GM21367 (cell line): Measurements from ENCODE around the gene RNF227.

ENCODE experiments used
- ATAC-seq: cut with Tn5 transposase; IDR thresholded peaks from one replicate; pipeline ENCODE4 v1.9.1; 2021; ENCODE audit not compliant: unreplicated experiment

RNF227 gene

DNA sequence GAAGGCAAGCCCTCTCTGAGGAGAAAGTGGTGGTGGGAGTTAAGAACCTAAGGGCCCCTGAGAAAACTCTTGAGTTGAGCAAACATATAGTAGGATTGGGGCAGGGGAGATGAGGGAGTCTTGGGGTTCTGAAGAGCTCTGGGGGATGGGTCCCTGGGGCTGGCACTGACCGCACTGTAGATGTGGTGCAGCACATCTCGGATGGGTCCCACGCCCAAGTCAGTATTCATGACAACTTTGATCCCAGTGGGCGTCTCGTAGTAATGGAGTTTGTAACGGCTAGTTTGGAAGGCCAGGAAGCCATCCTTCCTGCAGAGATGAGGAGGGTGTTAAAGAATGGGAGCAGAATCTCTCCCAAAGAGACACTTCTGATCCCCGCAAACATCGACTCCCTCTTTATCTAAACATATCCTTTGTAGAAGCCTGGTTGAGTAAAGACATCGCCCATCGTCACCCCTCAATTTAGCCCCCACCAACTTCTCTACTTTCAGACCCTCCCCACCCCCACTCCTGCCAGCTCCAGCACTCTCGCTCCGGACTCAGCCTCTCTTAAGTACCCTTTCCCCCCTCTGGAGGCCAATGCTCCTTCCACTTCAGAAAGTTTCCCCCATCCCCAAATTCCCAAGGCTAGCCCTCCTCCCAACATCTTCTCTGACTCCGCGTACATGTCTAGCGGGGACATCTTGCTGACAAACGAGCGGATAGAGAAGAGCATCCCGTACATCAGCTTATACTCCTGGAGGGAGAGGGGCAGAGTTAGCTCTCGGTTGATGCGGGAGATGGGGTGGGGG is 14.9 kb upstream of the RNF227 start:
- no peak for ATAC-seq

- ATAC-seq, result no peak
Observed at GRCh38 chr17:7929158-7930023, 13.3 kb upstream of the RNF227 start, which contains the start of gene KCNAB3. Gene KCNAB3 (minus strand): TSS chr17:7929856. CDS start chr17:7929435, 421 bp downstream.

- no peak for ATAC-seq
Observed at GRCh38 chr17:7927596-7927995, 11.5 kb upstream of the RNF227 start.

GRCh38 chr17:7922845-7923628 is 6.9 kb upstream of the RNF227 start:
- no peak for ATAC-seq

DNA sequence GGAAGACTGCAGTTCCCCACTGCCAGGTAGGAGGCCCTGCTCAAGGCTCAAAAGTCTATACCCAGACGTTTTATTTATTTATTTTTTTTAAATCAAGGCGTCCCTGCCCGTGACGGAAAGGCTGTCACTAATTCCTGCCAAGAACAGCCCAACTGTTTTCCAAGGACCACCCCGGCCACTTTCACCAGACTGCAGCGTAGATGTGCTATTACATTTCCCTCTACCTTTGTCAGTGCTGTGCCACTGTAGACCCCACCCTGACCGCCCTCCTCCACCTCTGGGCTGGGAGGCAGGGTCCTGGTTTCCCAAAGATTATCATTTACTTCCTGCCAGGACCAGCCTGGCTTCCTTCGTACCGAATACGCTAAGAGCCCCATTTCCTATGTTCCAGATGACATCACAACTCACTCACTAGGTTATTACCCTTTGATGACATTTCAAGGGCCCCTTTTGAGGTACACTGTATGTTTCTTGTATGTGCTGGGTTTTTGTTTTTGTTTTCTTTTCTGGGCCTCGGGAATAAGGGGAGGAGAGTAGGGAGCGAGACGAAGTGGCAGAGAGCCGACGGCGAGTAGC is 6.3 kb upstream of the RNF227 start:
- ATAC-seq, result no peak

GRCh38 chr17:7916808-7917207 is 719 bp upstream of the RNF227 start:
- ATAC-seq, result no peak

DNA sequence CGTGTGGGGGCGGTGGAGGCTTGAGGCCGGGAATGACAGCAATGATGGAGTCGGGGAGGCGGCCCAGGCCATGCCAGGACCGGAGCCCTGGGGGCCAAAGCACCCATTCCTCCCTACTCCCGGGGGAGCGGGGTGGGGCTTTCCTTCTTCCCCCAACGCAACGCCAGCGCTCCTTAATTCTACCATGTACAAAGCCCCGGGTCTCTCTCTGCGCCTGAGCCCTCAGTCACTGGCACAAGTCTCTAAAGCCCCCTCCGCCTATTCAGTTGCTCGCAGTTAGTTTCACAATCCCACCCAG is 245 bp upstream of the RNF227 start:
- peak; percentile 5 for ATAC-seq

GRCh38 chr17:7915179-7915610 is 894 bp downstream of the RNF227 start:
- peak; percentile 5 for ATAC-seq

- no peak for ATAC-seq
Observed at GRCh38 chr17:7912927-7913524, 3.1 kb downstream of the RNF227 start.

- no peak for ATAC-seq
Observed at GRCh38 chr17:7911116-7911515, 5.0 kb downstream of the RNF227 start.

DNA sequence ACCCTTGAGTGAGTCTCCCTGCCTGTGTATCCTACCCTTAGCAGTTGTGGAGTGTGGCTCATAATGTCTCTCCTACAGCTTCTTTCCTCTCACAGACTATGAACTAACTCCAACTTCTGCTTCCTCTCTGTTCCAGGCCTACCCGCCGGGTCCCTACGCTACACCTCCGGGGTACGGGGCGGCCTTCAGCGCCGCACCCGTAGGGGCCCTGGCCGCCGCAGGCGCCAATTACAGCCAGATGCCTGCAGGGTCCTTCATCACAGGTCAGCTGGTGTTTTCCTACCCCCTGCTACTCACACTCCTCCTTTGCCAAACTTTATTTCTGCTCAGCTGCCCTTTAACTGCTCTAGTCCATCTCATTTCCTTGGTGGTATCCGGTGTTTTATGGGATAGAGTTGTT is 5.4 kb downstream of the RNF227 start:
- ATAC-seq, result no peak

GRCh38 chr17:7910281-7910680 is 5.8 kb downstream of the RNF227 start:
- ATAC-seq, result no peak

DNA sequence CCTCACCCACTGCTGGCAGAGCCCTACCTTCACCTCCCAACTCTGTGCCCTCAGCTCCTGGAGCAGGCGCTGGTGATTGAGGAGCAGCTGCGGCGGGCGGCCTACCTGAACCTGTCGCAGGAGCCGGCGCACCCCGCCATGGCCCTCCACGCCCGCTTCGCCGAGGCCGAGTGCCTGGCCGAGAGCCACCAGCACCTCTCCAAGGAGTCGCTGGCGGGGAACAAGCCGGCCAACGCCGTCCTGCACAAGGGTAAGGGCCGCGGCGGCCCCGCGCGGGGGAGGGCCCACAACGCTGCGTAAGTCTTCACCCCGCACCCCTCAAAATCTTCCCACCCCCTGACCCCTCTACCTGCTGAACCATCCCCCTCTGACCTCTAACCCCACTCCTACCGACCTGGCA is 7.0 kb downstream of the RNF227 start:
- ATAC-seq, result no peak

- ATAC-seq, result no peak
Observed at GRCh38 chr17:7903154-7904103, 12.7 kb downstream of the RNF227 start.

DNA sequence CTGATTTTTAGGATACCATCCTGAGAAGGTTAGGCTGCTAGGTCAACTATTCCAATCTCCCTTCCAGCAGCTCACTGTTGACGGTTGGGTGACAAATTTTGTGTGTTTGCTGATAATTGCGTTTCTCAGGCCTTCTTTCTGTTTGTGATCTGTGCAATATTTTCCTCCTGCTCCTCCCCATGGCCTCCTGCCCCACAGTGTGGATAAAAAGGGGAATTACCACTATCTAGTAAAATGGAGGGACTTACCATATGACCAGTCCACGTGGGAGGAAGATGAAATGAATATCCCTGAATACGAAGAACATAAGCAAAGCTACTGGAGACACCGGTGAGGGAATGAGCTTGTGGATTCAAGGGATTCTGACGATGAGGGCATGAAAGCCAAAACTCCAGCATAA is 18.3 kb downstream of the RNF227 start:
- no peak for ATAC-seq

- ATAC-seq, result no peak
Observed at GRCh38 chr17:7897090-7897489, 19.0 kb downstream of the RNF227 start.

- ATAC-seq, result no peak
Observed at GRCh38 chr17:7894866-7895265, 21.2 kb downstream of the RNF227 start.

GRCh38 chr17:7894226-7894625 is 21.9 kb downstream of the RNF227 start:
- no peak for ATAC-seq

DNA sequence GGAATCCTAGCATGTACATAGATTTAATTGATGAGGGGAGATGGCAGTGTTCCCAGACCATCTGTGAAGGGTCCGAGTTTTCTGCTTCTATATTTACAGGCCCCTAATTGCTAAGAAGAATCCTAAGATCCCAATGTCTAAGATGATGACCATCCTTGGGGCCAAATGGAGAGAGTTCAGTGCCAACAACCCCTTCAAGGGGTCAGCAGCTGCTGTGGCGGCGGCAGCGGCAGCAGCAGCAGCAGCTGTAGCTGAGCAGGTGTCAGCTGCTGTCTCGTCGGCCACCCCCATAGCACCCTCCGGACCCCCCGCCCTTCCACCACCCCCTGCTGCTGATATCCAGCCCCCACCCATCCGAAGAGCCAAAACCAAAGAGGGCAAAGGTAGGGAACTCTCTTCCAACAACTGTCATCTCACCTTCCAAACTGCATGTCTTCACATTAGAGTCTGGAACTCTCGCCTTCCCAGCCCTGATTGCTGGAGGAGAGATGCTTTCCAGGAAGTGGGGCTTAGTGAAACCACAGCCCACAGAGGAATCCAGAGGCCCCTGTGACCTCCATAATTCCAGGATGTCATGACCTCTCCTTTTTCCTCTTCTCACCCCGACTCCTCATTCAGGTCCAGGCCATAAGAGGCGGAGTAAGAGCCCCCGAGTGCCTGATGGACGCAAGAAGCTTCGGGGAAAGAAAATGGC is 22.8 kb downstream of the RNF227 start:
- no peak for ATAC-seq
